Measurements from ENCODE around the gene ARHGEF11.
A peak's percentile ranks its signal among the peaks of the same experiment; 100 is the strongest.
"Not testable (repeated sequence)": the region's sequence is repeated elsewhere in the genome, so short reads cannot be mapped to it uniquely, and the experiment has no call there.

ARHGEF11 gene

DNA sequence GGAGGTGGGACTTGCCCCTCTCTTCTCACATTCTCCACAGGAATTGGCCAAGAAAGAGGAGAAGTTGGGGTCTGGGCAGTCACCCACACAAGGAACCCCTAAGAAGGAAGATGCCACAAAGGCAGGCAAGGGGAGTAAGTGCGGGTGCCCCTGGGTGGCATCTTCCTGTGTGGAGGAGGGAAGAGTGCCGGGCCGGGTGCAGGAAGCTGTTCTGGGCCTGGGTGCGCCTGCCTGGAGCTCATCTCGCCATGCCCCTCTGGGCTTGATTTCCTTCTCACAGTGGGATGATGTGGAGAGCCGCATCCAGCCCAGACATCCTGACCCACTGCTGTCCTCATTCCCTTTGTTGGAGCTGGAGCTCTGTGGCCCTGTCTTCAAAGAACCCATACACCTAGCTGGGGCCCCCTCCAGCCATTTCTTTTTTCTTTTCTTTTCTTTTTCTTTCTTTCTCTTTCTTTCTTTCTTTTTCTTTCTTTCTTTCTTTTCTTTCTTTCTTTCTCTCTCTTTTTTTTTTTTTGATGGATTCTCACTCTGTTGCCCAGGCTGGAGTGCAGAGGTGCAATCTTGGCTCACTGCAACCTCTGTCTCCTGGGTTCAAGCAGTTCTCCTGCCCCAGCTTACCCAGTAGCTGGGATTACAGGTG is 115.8 kb downstream of the ARHGEF11 start:
- DNase-seq (ENCODE audit: low read depth in 2 of 2): no peak

- DNase-seq (ENCODE audit: low read depth in 2 of 2): no peak
Measured at GRCh38 chr1:156928043-156928602, 117.4 kb downstream of the ARHGEF11 start.

- DNase-seq (ENCODE audit: low read depth in 2 of 2): peak; percentile 36 to 38
Measured at GRCh38 chr1:156927215-156928042, 118.1 kb downstream of the ARHGEF11 start.

DNA sequence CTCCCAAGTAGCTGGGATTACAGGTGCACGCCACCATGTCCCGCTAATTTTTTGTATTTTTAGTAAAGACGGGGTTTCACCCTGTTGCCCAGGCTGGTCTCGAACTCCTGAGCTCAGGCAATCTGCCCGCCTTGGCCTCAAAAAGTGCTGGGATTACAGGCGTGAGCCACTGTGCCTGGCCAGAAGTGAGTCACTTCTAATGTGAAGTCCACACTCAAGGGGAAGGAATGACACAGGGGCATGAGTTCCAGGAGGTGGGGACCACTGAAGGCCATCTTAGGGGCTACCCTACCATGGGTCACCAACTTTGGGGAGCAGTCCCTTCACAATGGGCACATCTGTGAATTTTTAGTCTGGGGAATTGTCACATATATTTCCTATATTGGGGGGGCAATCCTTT is 118.8 kb downstream of the ARHGEF11 start:
- DNase-seq (ENCODE audit: low read depth in 2 of 2): not testable (repeated sequence)

GRCh38 chr1:156926175-156926574 is 119.4 kb downstream of the ARHGEF11 start:
- DNase-seq (ENCODE audit: low read depth in 2 of 2): peak in 1 of 2 experiments; percentile 37

DNA sequence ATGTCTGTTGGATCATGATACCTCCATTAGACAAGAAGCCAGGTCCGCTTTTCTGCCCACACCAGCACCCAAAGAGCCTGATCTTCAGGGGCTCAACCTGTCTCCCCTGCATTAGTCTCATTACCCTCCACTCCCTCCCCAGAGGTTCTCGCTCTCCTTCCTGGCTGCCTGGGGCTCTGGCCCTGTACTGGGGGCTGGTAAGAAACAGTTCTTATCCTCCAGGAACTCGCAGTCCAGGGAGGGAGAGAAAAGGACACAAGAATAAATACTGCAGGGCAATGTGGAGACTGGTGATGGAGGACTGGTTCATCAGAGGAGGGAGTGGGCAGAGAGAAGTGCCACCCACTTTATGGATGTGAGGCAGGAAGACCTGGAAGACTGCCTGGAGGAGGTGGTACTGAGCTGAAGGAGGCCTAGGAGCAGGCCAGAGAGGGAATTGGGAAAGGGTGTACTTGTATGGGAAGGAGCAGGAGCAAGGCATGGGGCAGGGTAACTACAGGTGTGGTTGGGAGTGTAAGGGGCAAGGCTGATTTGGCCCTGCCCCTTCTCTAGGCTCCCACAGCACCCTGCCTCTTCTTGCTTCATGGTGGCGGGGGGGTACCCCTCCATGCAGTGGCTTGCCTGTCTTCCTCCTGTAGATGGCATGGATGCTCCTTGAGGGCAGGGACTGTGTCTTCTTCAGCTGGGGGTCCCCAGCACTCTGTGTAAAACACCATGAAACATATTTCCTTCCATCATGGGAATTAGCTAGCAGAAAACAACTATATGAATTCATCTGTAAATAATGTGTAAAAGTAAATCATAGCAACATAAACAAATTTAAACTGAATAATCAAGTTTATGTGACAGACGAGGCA is 120.2 kb downstream of the ARHGEF11 start:
- no peak for DNase-seq (ENCODE audit: low read depth in 2 of 2)

GRCh38 chr1:156924478-156925153 is 120.9 kb downstream of the ARHGEF11 start:
- DNase-seq (ENCODE audit: low read depth in 2 of 2): no peak

- no peak for DNase-seq (ENCODE audit: low read depth in 2 of 2)
Measured at GRCh38 chr1:156923670-156924477, 121.7 kb downstream of the ARHGEF11 start.

DNA sequence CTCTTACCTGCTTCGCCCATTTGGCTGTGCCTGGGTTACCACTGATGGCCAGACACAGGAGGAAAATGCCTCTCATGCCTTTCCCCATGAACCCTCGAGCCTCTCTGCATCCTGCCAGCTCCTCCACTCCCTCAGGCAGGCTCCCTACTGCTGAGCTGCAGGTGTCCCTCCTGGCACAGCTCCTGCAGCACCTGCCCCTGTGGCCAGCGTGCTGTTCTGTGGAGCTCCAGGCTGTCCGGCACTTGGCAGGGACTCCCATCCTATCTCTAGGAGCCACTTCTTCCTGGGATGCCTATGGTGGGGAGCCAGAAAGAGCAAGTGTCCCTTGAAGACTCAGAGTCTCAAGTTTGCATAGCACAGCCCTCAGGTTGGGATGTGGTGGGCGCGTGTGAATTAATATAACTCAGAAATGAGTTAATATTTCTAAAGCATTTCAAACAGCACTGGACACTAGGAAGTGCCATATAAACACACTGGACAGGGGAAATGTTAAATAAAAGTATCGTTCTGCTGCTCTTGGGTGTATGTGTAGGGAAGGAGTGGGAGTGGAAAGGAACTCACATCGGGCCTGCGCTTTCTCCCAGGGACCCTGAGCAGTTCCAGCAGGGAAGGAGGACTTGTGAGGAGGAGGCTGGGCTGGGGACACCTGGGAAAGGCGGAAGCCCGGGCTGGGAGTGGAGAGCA is 122.4 kb downstream of the ARHGEF11 start:
- no peak for DNase-seq (ENCODE audit: low read depth in 2 of 2)

DNA sequence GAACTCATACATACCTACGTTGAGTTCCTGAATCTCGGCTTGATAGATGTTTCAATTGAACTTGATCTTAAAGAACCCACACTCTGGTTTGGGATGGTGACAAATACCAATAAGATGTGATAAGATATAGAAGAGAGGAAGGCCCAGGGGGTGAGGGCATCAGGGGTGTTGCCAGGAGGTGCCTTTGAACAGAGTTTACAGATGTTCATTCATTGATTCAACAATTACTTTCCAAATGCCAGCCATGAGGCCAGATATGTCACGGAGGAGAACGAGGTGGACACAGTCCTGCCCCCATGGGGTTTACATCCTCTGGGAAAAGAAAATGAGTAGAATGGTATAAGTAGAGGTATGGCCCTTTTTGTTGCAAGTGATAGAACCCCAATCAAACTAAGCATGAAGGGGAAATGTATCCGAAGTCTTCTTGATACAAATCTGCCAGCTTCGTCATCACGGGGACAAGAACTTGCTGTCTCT is 124.5 kb downstream of the ARHGEF11 start:
- DNase-seq (ENCODE audit: low read depth in 2 of 2): no peak

- DNase-seq (ENCODE audit: low read depth in 2 of 2): peak in 1 of 2 experiments; percentile 48
Measured at GRCh38 chr1:156920233-156921052, 125.1 kb downstream of the ARHGEF11 start, which contains the start of gene LRRC71. Gene LRRC71, plus strand, starts transcription at chr1:156920632. Its CDS starts 172 bp downstream, at chr1:156920804.

DNA sequence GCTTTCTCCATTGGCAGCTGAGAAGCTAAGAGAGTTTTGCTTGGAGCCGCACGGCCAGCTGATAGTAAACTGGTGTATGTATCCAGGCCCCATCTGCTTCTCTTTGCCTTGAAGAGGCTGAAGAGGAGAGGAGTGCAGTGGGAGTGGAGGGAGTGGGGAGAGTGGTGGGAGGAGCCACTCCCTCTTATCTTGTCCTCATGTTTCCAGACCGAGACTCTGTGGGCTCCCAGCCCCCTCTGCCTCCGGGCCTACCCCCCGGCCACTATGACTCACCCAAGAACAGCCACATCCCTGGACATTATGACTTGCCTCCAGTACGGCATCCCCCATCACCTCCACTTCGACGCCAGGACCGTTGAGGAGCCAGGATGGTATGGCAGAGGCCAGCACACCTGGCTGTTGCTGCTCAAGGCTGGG is 131.1 kb downstream of the ARHGEF11 start:
- no peak for DNase-seq (ENCODE audit: low read depth in 2 of 2)

- no peak for DNase-seq (ENCODE audit: low read depth in 2 of 2)
Measured at GRCh38 chr1:156913809-156914387, 131.6 kb downstream of the ARHGEF11 start.

GRCh38 chr1:156912861-156913808 is 132.4 kb downstream of the ARHGEF11 start:
- no peak for DNase-seq (ENCODE audit: low read depth in 2 of 2)

GRCh38 chr1:156912310-156912709 is 133.2 kb downstream of the ARHGEF11 start:
- DNase-seq (ENCODE audit: low read depth in 2 of 2): no peak

DNA sequence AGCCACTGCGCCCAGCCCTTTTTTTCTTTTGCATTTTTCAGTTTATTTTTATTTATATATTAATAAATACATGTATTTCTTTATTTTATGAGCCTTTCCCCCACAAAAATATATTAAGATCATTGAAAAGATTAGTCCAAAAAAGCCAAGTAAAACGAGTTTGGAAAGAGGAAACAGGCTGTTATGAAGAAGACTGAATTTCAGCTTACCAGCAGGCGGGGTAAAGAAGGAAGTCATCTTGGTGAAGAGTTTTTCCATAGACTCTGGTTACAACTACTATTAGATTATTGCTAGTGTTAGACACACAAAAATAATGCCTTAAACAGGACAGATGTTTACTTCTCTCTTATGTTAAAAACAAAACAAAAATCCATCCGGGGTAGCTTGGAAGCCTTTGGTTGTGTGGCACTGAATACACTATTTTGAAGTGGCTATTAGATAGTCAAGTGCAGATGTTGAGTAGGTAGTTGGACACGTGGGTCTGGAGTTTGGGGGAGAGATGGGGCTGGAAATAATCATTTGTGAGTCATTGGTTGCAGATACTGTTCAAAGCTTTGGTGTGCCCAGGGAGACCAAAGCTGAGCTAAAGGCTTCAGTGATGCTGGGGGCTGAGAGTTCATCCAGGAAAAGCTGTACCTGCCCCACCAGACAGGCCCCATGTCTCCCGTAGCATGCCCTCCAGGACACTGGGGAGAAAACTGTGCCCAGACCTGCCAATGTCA is 133.8 kb downstream of the ARHGEF11 start:
- no peak for DNase-seq (ENCODE audit: low read depth in 2 of 2)

Data from fibroblast of skin of left quadriceps (primary cell).